H9 (cell line): Measurements from ENCODE around the gene ACTL6B. TPM values are rescaled to one million over a fixed set of nuclear protein-coding genes. Genes with fewer than 3 reads are reported as not detected.

ENCODE experiments used
- DNase-seq: peaks from one replicate; pipeline ENCODE4 v3.0.0-alpha.2; 2017
- H2AFZ ChIP-seq: one replicate; pipeline ENCODE4 v1.6.1; 2013; ENCODE audit warnings: mild to moderate bottlenecking, low read length, control low read depth, moderate library complexity
- H2AK5ac ChIP-seq: 2 replicates; pipeline ENCODE4 v1.6.1; 2013; ENCODE audit warnings: low read length, control low read depth, mixed read lengths; ENCODE audit not compliant: insufficient read length
- H2BK120ac ChIP-seq: one replicate; pipeline ENCODE4 v1.6.1; 2013; ENCODE audit warnings: low read depth, mild to moderate bottlenecking, low read length, control low read depth, inconsistent platforms; ENCODE audit not compliant: poor library complexity, severe bottlenecking
- H2BK12ac ChIP-seq: 2 replicates; pipeline ENCODE4 v1.6.1; 2013; ENCODE audit warnings: low read length, control low read depth, mixed read lengths, low read depth; ENCODE audit not compliant: insufficient read length
- H2BK15ac ChIP-seq: 2 replicates; pipeline ENCODE4 v1.6.1; 2013; ENCODE audit warnings: low read depth, low read length, control low read depth
- H2BK20ac ChIP-seq: one replicate; pipeline ENCODE4 v1.6.1; 2013; ENCODE audit warnings: low read depth, mild to moderate bottlenecking, low read length, control low read depth, inconsistent platforms; ENCODE audit not compliant: poor library complexity, severe bottlenecking
- H2BK5ac ChIP-seq: 2 replicates; pipeline ENCODE4 v1.6.1; 2013; ENCODE audit warnings: low read length, control low read depth, mixed read lengths; ENCODE audit not compliant: insufficient read length
- H3K14ac ChIP-seq: 2 replicates; pipeline ENCODE4 v1.6.1; 2013; ENCODE audit warnings: low read length, control low read depth; ENCODE audit not compliant: insufficient read depth
- H3K18ac ChIP-seq: 2 replicates; pipeline ENCODE4 v1.6.1; 2013; ENCODE audit warnings: low read depth, mild to moderate bottlenecking, mixed read lengths, low read length, control low read depth; ENCODE audit not compliant: insufficient read length
- H3K23ac ChIP-seq: 2 replicates; pipeline ENCODE4 v1.6.1; 2013; ENCODE audit warnings: low read length, control low read depth, mixed read lengths, low read depth; ENCODE audit not compliant: insufficient read length
- H3K23me2 ChIP-seq: 2 replicates; pipeline ENCODE4 v1.6.1; 2013; ENCODE audit warnings: low read depth, mild to moderate bottlenecking, mixed read lengths, low read length, control low read depth; ENCODE audit not compliant: insufficient read length, poor library complexity, severe bottlenecking
- H3K27ac ChIP-seq: 2 replicates; pipeline ENCODE4 v1.5.1; 2013; ENCODE audit warnings: low read length, control low read depth, mixed read lengths, low read depth; ENCODE audit not compliant: insufficient read length
- H3K27me3 ChIP-seq: 2 replicates; pipeline ENCODE4 v1.6.1; 2013; ENCODE audit warnings: low read length, control low read depth, inconsistent platforms; ENCODE audit not compliant: insufficient read depth
- H3K4ac ChIP-seq: 2 replicates; pipeline ENCODE4 v1.6.1; 2013; ENCODE audit warnings: low read depth, mild to moderate bottlenecking, control low read depth, inconsistent platforms, low read length, moderate library complexity
- H3K4me1 ChIP-seq: 2 replicates; pipeline ENCODE4 v1.6.1; 2013; ENCODE audit warnings: low read length, control low read depth, inconsistent platforms; ENCODE audit not compliant: insufficient read depth
- H3K4me2 ChIP-seq: 2 replicates; pipeline ENCODE4 v1.6.1; 2013; ENCODE audit warnings: low read length, control low read depth, mixed read lengths; ENCODE audit not compliant: insufficient read length, insufficient read depth
- H3K56ac ChIP-seq: 2 replicates; pipeline ENCODE4 v1.6.1; 2013; ENCODE audit warnings: low read depth, mild to moderate bottlenecking, mixed read lengths, low read length, control low read depth; ENCODE audit not compliant: insufficient read length
- H3K79me1 ChIP-seq: 2 replicates; pipeline ENCODE4 v1.6.1; 2013; ENCODE audit warnings: low read depth, mild to moderate bottlenecking, moderate library complexity, low read length, control low read depth, inconsistent platforms; ENCODE audit not compliant: insufficient read depth, poor library complexity, severe bottlenecking
- H3K79me2 ChIP-seq: 2 replicates; pipeline ENCODE4 v1.6.1; 2013; ENCODE audit warnings: low read length, control low read depth, inconsistent platforms; ENCODE audit not compliant: insufficient read depth
- H3K9ac ChIP-seq: 2 replicates; pipeline ENCODE4 v1.6.1; 2013; ENCODE audit warnings: low read length, control low read depth, mixed read lengths; ENCODE audit not compliant: insufficient read length; ENCODE audit errors: extremely low read depth
- H3K9me3 ChIP-seq: one replicate; pipeline ENCODE4 v1.6.1; 2013; ENCODE audit warnings: low read depth, low read length, inconsistent platforms; ENCODE audit not compliant: control insufficient read depth
- H3T11ph ChIP-seq: one replicate; pipeline ENCODE4 v1.6.1; 2013; ENCODE audit warnings: mild to moderate bottlenecking, low read length, control low read depth, inconsistent platforms
- H4K20me1 ChIP-seq: one replicate; pipeline ENCODE4 v1.6.1; 2013; ENCODE audit not compliant: control insufficient read depth, insufficient read length, insufficient read depth
- H4K5ac ChIP-seq: 2 replicates; pipeline ENCODE4 v1.6.1; 2013; ENCODE audit warnings: low read depth, mild to moderate bottlenecking, mixed read lengths, low read length, control low read depth; ENCODE audit not compliant: insufficient read length
- H4K8ac ChIP-seq: replicated peaks from 2 replicates; pipeline ENCODE4 v1.6.1; 2013; ENCODE audit warnings: low read length, control low read depth, mixed read lengths, low read depth; ENCODE audit not compliant: insufficient read length
- H4K91ac ChIP-seq: 2 replicates; pipeline ENCODE4 v1.6.1; 2013; ENCODE audit warnings: low read depth, mild to moderate bottlenecking, moderate library complexity, mixed read lengths, low read length, control low read depth; ENCODE audit not compliant: insufficient read length
- H3K27ac Mint-ChIP-seq, 3 experiments: 2 replicates in 2 of 3; 3 replicates in 1 of 3; pipeline ENCODE4 v1.8.0; 2020 to 2021; ENCODE audit warnings: mixed read lengths in 3 of 3, mild to moderate bottlenecking in 1 of 3, moderate library complexity in 1 of 3
- H3K27me3 Mint-ChIP-seq: 2 replicates; pipeline ENCODE4 v1.8.0; 2021; ENCODE audit warnings: low read depth, mild to moderate bottlenecking, moderate library complexity, mixed read lengths
- H3K36me3 Mint-ChIP-seq, 3 experiments: 2 replicates in 2 of 3; 3 replicates in 1 of 3; pipeline ENCODE4 v1.8.0; 2020 to 2021; ENCODE audit warnings: low read depth in 3 of 3, mixed read lengths in 3 of 3; ENCODE audit not compliant: insufficient read depth in 1 of 3
- H3K4me1 Mint-ChIP-seq, 2 experiments: 2 replicates each; pipeline ENCODE4 v1.8.0; 2020; ENCODE audit warnings: mixed read lengths in 2 of 2
- H3K4me3 Mint-ChIP-seq, 2 experiments: 2 replicates in 1 of 2; 3 replicates in 1 of 2; pipeline ENCODE4 v1.8.0; 2020 to 2021; ENCODE audit warnings: mild to moderate bottlenecking in 2 of 2, mixed read lengths in 2 of 2, moderate library complexity in 1 of 2
- H3K9me3 Mint-ChIP-seq, 2 experiments: 2 replicates in 1 of 2; 3 replicates in 1 of 2; pipeline ENCODE4 v1.8.0; 2020; ENCODE audit warnings: mild to moderate bottlenecking in 2 of 2, mixed read lengths in 2 of 2, moderate library complexity in 1 of 2
- CTCF ChIP-seq: fragments of 200-600 bp; sonication (generic); conservative IDR thresholded peaks from 3 replicates; pipeline ENCODE4 v1.8.0; 2021; ENCODE audit warnings: antibody characterized with exemption, mild to moderate bottlenecking
- WGBS: extraction: QIAGEN DNeasy Blood & Tissue Kit; methylation state at CpG from one replicate; pipeline ENCODE4 v1.1.7; 2013; ENCODE audit warnings: missing lambda C conversion rate, low lambda C conversion rate, mixed read lengths; ENCODE audit not compliant: insufficient read length; ENCODE audit errors: extremely low coverage; 5-methylcytosine and 5-hydroxymethylcytosine counted together
- total RNA-seq: library from RNA; stranded (reverse); gene quantifications from 2 replicates; pipeline ENCODE4 v1.2.1, GENCODE V29; 2021

ACTL6B gene
- total RNA-seq, 1 experiment from 2014 or later, result 0.50 TPM

GRCh38 chr7:100686822-100687211 is 30.6 kb upstream of the ACTL6B start:
- no peak overlapping the region for H2AFZ ChIP-seq
- no CpG with 5 or more reads among the region's 17 CpGs for WGBS
- H3T11ph ChIP-seq, result no peak overlapping the region
- H2BK5ac ChIP-seq, result no peak overlapping the region
- H2BK120ac ChIP-seq, result no peak overlapping the region
- H3K14ac ChIP-seq, result no peak overlapping the region
- H3K18ac ChIP-seq, result no peak overlapping the region
- peaks cover 31 to 74% (median 66%) of the 10 kb centered on the region in 3 experiments for H3K36me3 Mint-ChIP-seq
- H3K9me3 Mint-ChIP-seq, result no peaks in the 10 kb centered on the region
- no peaks in the 10 kb centered on the region for H3K27me3 ChIP-seq
- H2BK12ac ChIP-seq, result no peak overlapping the region
- H4K8ac ChIP-seq, result no peak overlapping the region
- H3K9me3 ChIP-seq, result no peaks in the 10 kb centered on the region
- H3K9ac ChIP-seq, result no peak overlapping the region
- H3K56ac ChIP-seq, result no peak overlapping the region
- peaks cover 10 to 16% of the 10 kb centered on the region in 2 experiments for H3K4me1 Mint-ChIP-seq
- peaks cover 16% of the 10 kb centered on the region; the same call in 1 of the 2 replicates for H3K79me2 ChIP-seq
- no peaks in the 10 kb centered on the region for H3K4me1 ChIP-seq
- no peaks in the 10 kb centered on the region for H3K27me3 Mint-ChIP-seq
- H2BK15ac ChIP-seq, result no peak overlapping the region
- no peak overlapping the region for H3K4ac ChIP-seq
- H2BK20ac ChIP-seq, result no peak overlapping the region
- H3K23ac ChIP-seq, result no peak overlapping the region
- H2AK5ac ChIP-seq, result no peak overlapping the region
- no peak overlapping the region for H3K27ac ChIP-seq
- H4K5ac ChIP-seq, result no peak overlapping the region
- H4K20me1 ChIP-seq, result no peaks in the 10 kb centered on the region
- H3K27ac Mint-ChIP-seq, result peak overlapping the region in 1 of 3 experiments; percentile 67; a peak in 3 of 7 replicates
- DNase-seq, result no peak
- H3K79me1 ChIP-seq, result peaks cover 5% of the 10 kb centered on the region
- no peak overlapping the region for H3K4me3 Mint-ChIP-seq
- H4K91ac ChIP-seq, result no peak overlapping the region
- TF ChIP-seq CTCF, result no peak
- H3K4me2 ChIP-seq, result no peak overlapping the region
- no peaks in the 10 kb centered on the region for H3K23me2 ChIP-seq
